HG03520 (cell line): ENCODE measurements around the gene UBE2G1.

Source experiments
- ATAC-seq: cut with Tn5 transposase; IDR thresholded peaks from one replicate; pipeline ENCODE4 v1.9.1; 2021; ENCODE audit warnings: mild to moderate bottlenecking, moderate library complexity; ENCODE audit not compliant: unreplicated experiment

The UBE2G1 gene

GRCh38 chr17:4340914-4341615, 25.4 kb downstream of the UBE2G1 start:
- ATAC-seq, result no peak

GRCh38 chr17:4334776-4335584, 31.5 kb downstream of the UBE2G1 start:
- no peak for ATAC-seq

- no peak for ATAC-seq
Measured at GRCh38 chr17:4334332-4334731, 32.1 kb downstream of the UBE2G1 start.

GRCh38 chr17:4333041-4333440, 33.4 kb downstream of the UBE2G1 start:
- ATAC-seq, result no peak

- no peak for ATAC-seq
Measured at GRCh38 chr17:4332296-4332970, 34.0 kb downstream of the UBE2G1 start.

- ATAC-seq, result no peak
Measured at GRCh38 chr17:4331614-4332013, 34.9 kb downstream of the UBE2G1 start.

GRCh38 chr17:4329838-4330237, 36.6 kb downstream of the UBE2G1 start:
- no peak for ATAC-seq

GRCh38 chr17:4327606-4328005, 38.9 kb downstream of the UBE2G1 start:
- no peak for ATAC-seq

GRCh38 chr17:4326608-4327007, 39.9 kb downstream of the UBE2G1 start:
- ATAC-seq, result no peak

GRCh38 chr17:4326112-4326511, 40.4 kb downstream of the UBE2G1 start:
- no peak for ATAC-seq

GRCh38 chr17:4324463-4324862, 42.0 kb downstream of the UBE2G1 start:
- ATAC-seq, result no peak

GRCh38 chr17:4319221-4319620, 47.3 kb downstream of the UBE2G1 start:
- no peak for ATAC-seq

- no peak for ATAC-seq
Measured at GRCh38 chr17:4318596-4318995, 47.9 kb downstream of the UBE2G1 start.

GRCh38 chr17:4318186-4318585, 48.3 kb downstream of the UBE2G1 start:
- no peak for ATAC-seq

GRCh38 chr17:4317610-4318009, 48.9 kb downstream of the UBE2G1 start:
- ATAC-seq, result no peak

- ATAC-seq, result no peak
Measured at GRCh38 chr17:4316648-4317047, 49.8 kb downstream of the UBE2G1 start.

GRCh38 chr17:4314618-4315017, 51.9 kb downstream of the UBE2G1 start:
- ATAC-seq, result no peak

- ATAC-seq, result no peak
Measured at GRCh38 chr17:4314179-4314578, 52.3 kb downstream of the UBE2G1 start.

- no peak for ATAC-seq
Measured at GRCh38 chr17:4313221-4314114, 53.0 kb downstream of the UBE2G1 start.

GRCh38 chr17:4310354-4311060, 56.0 kb downstream of the UBE2G1 start:
- ATAC-seq, result no peak
